ENCODE results near the gene RIIAD1. TPM values are rescaled to one million over a fixed set of nuclear protein-coding genes. Genes with fewer than 3 reads are reported as not detected.

Gene RIIAD1
- polyA plus RNA-seq, 3 donors, result 0.55 TPM; not detected in 2

- no peak for DNase-seq (ENCODE audit: extremely low read depth in 1 of 11, low read depth in 9 of 11, low spot score in 4 of 11)
Observed at GRCh38 chr1:151774256-151774922, 53.1 kb downstream of the RIIAD1 start.

GRCh38 chr1:151775894-151776664, 54.8 kb downstream of the RIIAD1 start:
- DNase-seq (ENCODE audit: extremely low read depth in 1 of 11, low read depth in 9 of 11, low spot score in 4 of 11), result no peak

GRCh38 chr1:151776665-151777062, 55.3 kb downstream of the RIIAD1 start:
- no peak for DNase-seq (ENCODE audit: extremely low read depth in 1 of 11, low read depth in 9 of 11, low spot score in 4 of 11)

- no peak for DNase-seq (ENCODE audit: extremely low read depth in 1 of 11, low read depth in 9 of 11, low spot score in 4 of 11)
Observed at GRCh38 chr1:151777317-151777716, 56.0 kb downstream of the RIIAD1 start.

Other genes with a start within 250 kb of the RIIAD1 start
- gene CGN, start 210.1 kb upstream of the RIIAD1 start, polyA plus RNA-seq (ENCODE audit: insufficient read length in 3 of 3), result 10 to 100 TPM; 36.5 to 49.3 (median 42.1) TPM
- 10 to 100 TPM in 2 of 3 donors, 1 to 10 TPM in 1; 9.0 to 15.3 (median 11.4) TPM for gene TUFT1, start 181.2 kb upstream of the RIIAD1 start, polyA plus RNA-seq (ENCODE audit: insufficient read length in 3 of 3)
- 10 to 100 TPM; 21.5 to 24.7 (median 23.4) TPM for gene SNX27, start 109.5 kb upstream of the RIIAD1 start, polyA plus RNA-seq (ENCODE audit: insufficient read length in 3 of 3)
- gene CELF3, start 4.7 kb upstream of the RIIAD1 start, polyA plus RNA-seq (ENCODE audit: insufficient read length in 3 of 3), result under 1 TPM; 0.26 to 0.46 (median 0.32) TPM
- 100 to 1,000 TPM; 108 to 131 (median 114) TPM for gene MRPL9, start 42.0 kb downstream of the RIIAD1 start, polyA plus RNA-seq (ENCODE audit: insufficient read length in 3 of 3)
- gene TDRKH, start 69.0 kb downstream of the RIIAD1 start, polyA plus RNA-seq (ENCODE audit: insufficient read length in 3 of 3), result 1 to 10 TPM; 8.3 to 9.8 (median 9.0) TPM
- under 1 TPM in 1 of 3 donors, not detected in 2; 0.03 TPM for gene LINGO4, start 83.9 kb downstream of the RIIAD1 start, polyA plus RNA-seq (ENCODE audit: insufficient read length in 3 of 3)
- gene RORC, start 110.3 kb downstream of the RIIAD1 start, polyA plus RNA-seq (ENCODE audit: insufficient read length in 3 of 3), result 1 to 10 TPM in 1 of 3 donors, under 1 TPM in 2; 0.52 to 2.1 (median 0.75) TPM
- gene C2CD4D, start 118.3 kb downstream of the RIIAD1 start, polyA plus RNA-seq (ENCODE audit: insufficient read length in 3 of 3), result under 1 TPM in 2 of 3 donors, not detected in 1; 0.19 to 0.36 TPM
- gene THEM5, start 132.2 kb downstream of the RIIAD1 start, polyA plus RNA-seq (ENCODE audit: insufficient read length in 3 of 3), result 1 to 10 TPM in 1 of 3 donors, under 1 TPM in 2; 0.37 to 1.5 (median 0.84) TPM
- 10 to 100 TPM; 22.5 to 47.0 (median 28.7) TPM for gene THEM4, start 188.0 kb downstream of the RIIAD1 start, polyA plus RNA-seq (ENCODE audit: insufficient read length in 3 of 3)